HepG2 (cell line): Measurements from ENCODE around the gene DCAF7. TPM values are rescaled to one million over a fixed set of nuclear protein-coding genes. Genes with fewer than 3 reads are reported as not detected.

Source experiments
- AGO2 ChIP-seq: fragments of 200-400 bp; formaldehyde crosslinking; optimal IDR thresholded peaks from 2 replicates; pipeline ENCODE3; 2017; ENCODE audit warnings: mild to moderate bottlenecking, low read depth, low read length, moderate library complexity
- ATF1 ChIP-seq: IDR thresholded peaks from 2 replicates; pipeline ENCODE4 v1.6.1; 2016; ENCODE audit warnings: mild to moderate bottlenecking, control low read depth
- GATAD2A ChIP-seq: IDR thresholded peaks from 2 replicates; pipeline ENCODE4 v1.6.1; 2016
- NFE2L1 ChIP-seq: sonication (generic); formaldehyde crosslinking; IDR thresholded peaks from 2 replicates; pipeline ENCODE4 v1.4.0; 2020; ENCODE audit warnings: missing genetic modification reagents, mild to moderate bottlenecking, borderline replicate concordance
- NFYB ChIP-seq: sonication (generic); formaldehyde crosslinking; IDR thresholded peaks from 2 replicates; pipeline ENCODE4 v1.4.0; 2020; ENCODE audit warnings: missing genetic modification reagents
- PAX8 ChIP-seq: sonication (generic); formaldehyde crosslinking; IDR thresholded peaks from 2 replicates; pipeline ENCODE4 v1.8.0; 2022; ENCODE audit warnings: mild to moderate bottlenecking, missing genetic modification reagents, borderline replicate concordance
- POLR2G ChIP-seq: fragments of 200-400 bp; formaldehyde crosslinking; IDR thresholded peaks from 2 replicates; pipeline ENCODE4 v1.6.1; 2018; ENCODE audit warnings: mild to moderate bottlenecking, low read depth, low read length, moderate library complexity
- SOX13 ChIP-seq, 3 experiments: fragments of 450-650 bp in 1 of 3; sonication (generic) in 1 of 3; formaldehyde crosslinking in 1 of 3; IDR thresholded peaks in 2 of 3; conservative IDR thresholded peaks in 1 of 3; 2 replicates each; pipeline versions ENCODE4 v1.5.0 to v1.6.1; 2016 to 2020; ENCODE audit warnings: antibody characterized with exemption in 1 of 3, mild to moderate bottlenecking in 1 of 3, missing compliant biosample characterization in 1 of 3, missing genetic modification reagents in 1 of 3, moderate library complexity in 1 of 3
- TBL1XR1 ChIP-seq: fragments of 150-350 bp; IDR thresholded peaks from 2 replicates; pipeline ENCODE4 v1.6.1; 2014; ENCODE audit warnings: borderline replicate concordance, low read length; ENCODE audit not compliant: partially characterized antibody
- TGIF2 ChIP-seq: IDR thresholded peaks from 2 replicates; pipeline ENCODE4 v1.6.1; 2016; ENCODE audit warnings: control low read depth, missing compliant biosample characterization
- ZBTB25 ChIP-seq: IDR thresholded peaks from 2 replicates; pipeline ENCODE4 v1.6.1; 2018; ENCODE audit warnings: missing genetic modification reagents
- ZFP90 ChIP-seq: sonication (generic); formaldehyde crosslinking; IDR thresholded peaks from 2 replicates; pipeline ENCODE4 v1.8.0; 2022; ENCODE audit warnings: missing genetic modification reagents, mild to moderate bottlenecking, inconsistent platforms, borderline replicate concordance
- ZMYM2 ChIP-seq: sonication (generic); formaldehyde crosslinking; IDR thresholded peaks from 2 replicates; pipeline ENCODE4 v1.8.0; 2022; ENCODE audit warnings: mild to moderate bottlenecking, missing genetic modification reagents
- ZNF207 ChIP-seq: fragments of 450-650 bp; IDR thresholded peaks from 2 replicates; pipeline ENCODE4 v1.6.1; 2016; ENCODE audit warnings: antibody characterized with exemption, borderline replicate concordance
- ZNF333 ChIP-seq: sonication (generic); formaldehyde crosslinking; IDR thresholded peaks from 2 replicates; pipeline ENCODE4 v1.4.0; 2020; ENCODE audit warnings: mild to moderate bottlenecking, missing genetic modification reagents, borderline replicate concordance
- ZNF414 ChIP-seq: sonication (generic); formaldehyde crosslinking; IDR thresholded peaks from 2 replicates; pipeline ENCODE4 v1.5.0; 2020; ENCODE audit warnings: missing genetic modification reagents
- ZNF564 ChIP-seq: sonication (generic); formaldehyde crosslinking; IDR thresholded peaks from 2 replicates; pipeline ENCODE4 v1.8.1; 2023; ENCODE audit warnings: mild to moderate bottlenecking, missing genetic modification reagents
- ZNF567 ChIP-seq: sonication (generic); formaldehyde crosslinking; IDR thresholded peaks from 2 replicates; pipeline ENCODE4 v1.8.1; 2023; ENCODE audit warnings: mild to moderate bottlenecking, missing genetic modification reagents, borderline replicate concordance
- ZNF687 ChIP-seq: sonication (generic); formaldehyde crosslinking; IDR thresholded peaks from 2 replicates; pipeline ENCODE4 v1.5.1; 2020; ENCODE audit warnings: mild to moderate bottlenecking, missing genetic modification reagents, moderate library complexity
- ZSCAN25 ChIP-seq: sonication (generic); formaldehyde crosslinking; IDR thresholded peaks from 2 replicates; pipeline ENCODE4 v1.8.0; 2022; ENCODE audit warnings: mild to moderate bottlenecking, missing genetic modification reagents
- polyA plus RNA-seq, 8 experiments: library from polyadenylated mRNA; depleted of rRNA in 3 of 8; stranded (reverse) in 7 of 8; unstranded in 1 of 8; fragments of >200 nt; fragmentation: Illumina TruSeq in 4 of 8; extraction: Trizol in 4 of 8; gene quantifications; 2 replicates each; pipeline versions ENCODE4 v1.2.1 to v1.2.3, GENCODE V29; 2011 to 2016; ENCODE audit warnings: low read depth in 4 of 8, missing spikeins in 1 of 8, mixed read lengths in 1 of 8; ENCODE audit not compliant: insufficient read depth in 1 of 8
- total RNA-seq, 5 experiments: library from RNA; depleted of rRNA; stranded (reverse); fragments of >200 nt; fragmentation: Illumina TruSeq; extraction: Trizol; gene quantifications; 2 replicates each; pipeline ENCODE4 v1.2.3, GENCODE V29; 2016; ENCODE audit warnings: low read depth in 1 of 5
- TF ChIP-seq, protein P1 (sequence below): sonication (generic); formaldehyde crosslinking; IDR thresholded peaks from 2 replicates; pipeline ENCODE4 v1.8.1; 2023; ENCODE audit warnings: mild to moderate bottlenecking, missing genetic modification reagents, borderline replicate concordance

The DCAF7 gene
- total and polyA plus RNA-seq, 2 of the 13 experiments (the other 11 are each of a cell fraction or from before 2014, with no cell fraction given): 55.2 to 73.4 TPM

DNA sequence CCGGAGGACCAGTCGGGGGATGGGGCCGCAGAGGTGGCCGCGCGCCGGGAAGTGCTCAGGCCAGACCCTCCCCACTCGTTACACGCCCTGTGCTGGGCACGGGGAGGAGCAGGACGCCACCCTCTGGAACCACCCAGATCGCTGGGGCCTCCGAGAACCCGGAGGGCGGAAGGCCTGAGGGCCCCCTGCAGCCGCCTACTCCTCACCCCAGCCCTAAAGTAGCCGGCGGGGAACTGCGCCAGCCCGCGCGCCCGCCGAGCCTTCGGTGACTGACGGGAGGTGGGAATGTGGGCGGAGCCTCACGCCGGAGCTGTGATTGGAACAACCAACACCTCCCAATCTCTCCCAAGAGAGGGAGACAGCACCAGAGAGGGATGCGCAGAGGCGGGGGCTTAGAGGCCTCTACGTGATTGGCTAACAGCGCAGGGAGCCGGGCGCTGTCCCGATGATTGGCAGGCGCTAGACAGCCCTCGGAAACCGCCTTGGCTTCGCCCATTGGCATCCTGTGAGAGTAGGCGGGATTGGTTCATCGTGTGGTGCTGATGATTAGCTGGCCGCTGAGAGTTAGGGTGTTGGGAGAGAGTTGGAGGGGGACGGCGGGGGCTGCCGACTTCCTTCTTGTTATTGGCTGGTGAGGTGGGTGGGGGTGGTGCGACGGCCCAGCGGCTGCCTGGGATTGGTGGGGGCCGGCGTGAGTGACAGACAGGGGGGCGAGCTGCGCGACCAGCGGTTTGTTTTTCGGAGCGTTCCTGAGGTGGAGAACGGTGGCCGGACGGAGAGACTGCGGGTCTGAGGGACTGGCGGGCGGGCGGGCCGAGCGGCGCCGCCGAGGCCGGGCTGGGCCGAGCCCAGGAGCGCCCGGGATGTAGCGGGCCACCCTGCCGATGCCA is 71.7 kb downstream of the DCAF7 start, which contains the start of gene MAP3K3 (continued):
- TF ChIP-seq ZBTB25 (no peak), ZNF687 (peak; percentile 92), ZNF207 (no peak), POLR2G (peak; percentile 95), TGIF2 (no peak), NFE2L1 (CRISPR knock-in tag) (no peak), SOX13 (IDR thresholded peaks at IDR 0.05) (no peak), SOX13 (CRISPR knock-in tag; conservative IDR thresholded peaks at IDR 0.05 in 1 of 2, IDR thresholded peaks at IDR 0.05 in 1 of 2) (peak in 1 of 2 experiments; percentile 16; a peak in 1 of 4 replicates), ZMYM2 (CRISPR knock-in tag) (no peak), ZFP90 (CRISPR knock-in tag) (peak; percentile 83; the same call in 1 of the 2 replicates), AGO2 (peak; percentile 50), ZNF333 (peak; percentile 98), ZNF414 (CRISPR knock-in tag) (no peak), PAX8 (peak; percentile 82; the same call in 1 of the 2 replicates), GATAD2A (CRISPR knock-in tag) (peak; percentile 69), NFYB (CRISPR knock-in tag) (peak; percentile 91), ZNF564 (no peak), ATF1 (peak; percentile 85), ZNF567 (CRISPR knock-in tag) (peak; percentile 53; the same call in 1 of the 2 replicates), ZSCAN25 (CRISPR knock-in tag) (peak; percentile 79), TBL1XR1 (no peak)
- TF ChIP-seq, protein P1, sequence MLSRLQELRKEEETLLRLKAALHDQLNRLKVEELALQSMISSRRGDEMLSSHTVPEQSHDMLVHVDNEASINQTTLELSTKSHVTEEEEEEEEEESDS (CRISPR knock-in tag): no peak
